Liver (tissue), 9 donors: ENCODE results near the gene SH3BP1. TPM values are rescaled to one million over a fixed set of nuclear protein-coding genes. Genes with fewer than 3 reads are reported as not detected.
"Not testable (repeated sequence)": the region's sequence is repeated elsewhere in the genome, so short reads cannot be mapped to it uniquely, and the experiment has no call there.

Source experiments
- DNase-seq: peaks from one replicate; pipeline ENCODE4 v3.0.0-alpha.2; 2017; ENCODE audit warnings: low spot score
- H3K27ac ChIP-seq, 2 donors: one replicate each; pipeline ENCODE4 v1.7.0; 2013; ENCODE audit warnings: inconsistent platforms in 2 of 2, low read length in 2 of 2, control low read depth in 1 of 2, low read depth in 1 of 2, mild to moderate bottlenecking in 1 of 2
- H3K27me3 ChIP-seq, 4 donors: one replicate each; pipeline versions ENCODE4 v1.6.1 to v1.7.0; 2013; ENCODE audit warnings: low read length in 3 of 4, inconsistent platforms in 1 of 4, mild to moderate bottlenecking in 1 of 4, moderate library complexity in 1 of 4; ENCODE audit not compliant: control insufficient read depth in 4 of 4, insufficient read depth in 4 of 4
- H3K36me3 ChIP-seq, 4 donors: one replicate each; pipeline versions ENCODE4 v1.6.1 to v1.7.0; 2013; ENCODE audit warnings: low read length in 3 of 4, mild to moderate bottlenecking in 3 of 4, low read depth in 1 of 4, moderate library complexity in 1 of 4; ENCODE audit not compliant: control insufficient read depth in 4 of 4, insufficient read depth in 3 of 4
- H3K4me1 ChIP-seq, 4 donors: one replicate each; pipeline versions ENCODE4 v1.6.1 to v1.7.0; 2013; ENCODE audit warnings: low read length in 3 of 4, mild to moderate bottlenecking in 3 of 4, moderate library complexity in 1 of 4; ENCODE audit not compliant: control insufficient read depth in 4 of 4, insufficient read depth in 4 of 4
- H3K4me3 ChIP-seq, 3 donors: one replicate each; pipeline versions ENCODE4 v1.6.1 to v1.7.0; 2013; ENCODE audit warnings: low read length in 3 of 3, control low read depth in 1 of 3, low read depth in 1 of 3, mild to moderate bottlenecking in 1 of 3
- H3K9ac ChIP-seq, 2 donors: one replicate each; pipeline ENCODE4 v1.7.0; 2013; ENCODE audit warnings: low read length in 2 of 2, mild to moderate bottlenecking in 2 of 2, moderate library complexity in 2 of 2, control low read depth in 1 of 2, low read depth in 1 of 2
- H3K9me3 ChIP-seq, 4 donors: one replicate each; pipeline versions ENCODE4 v1.6.1 to v1.7.0; 2013; ENCODE audit warnings: low read length in 3 of 4; ENCODE audit not compliant: control insufficient read depth in 4 of 4
- CTCF ChIP-seq: fragments of 150-350 bp; IDR thresholded peaks from 2 replicates; pipeline ENCODE4 v1.5.1; 2017; ENCODE audit warnings: improper control_type of control experiment, low read depth, low read length; ENCODE audit not compliant: missing input control
- FOXA1 ChIP-seq: IDR thresholded peaks from 2 replicates; pipeline ENCODE4 v1.6.1; 2016; ENCODE audit warnings: antibody characterized with exemption
- FOXA2 ChIP-seq: IDR thresholded peaks from 2 replicates; pipeline ENCODE4 v1.6.1; 2016; ENCODE audit warnings: antibody characterized with exemption
- JUND ChIP-seq, 2 donors: IDR thresholded peaks; 2 replicates each; pipeline ENCODE4 v1.6.1; 2016; ENCODE audit warnings: antibody characterized with exemption in 2 of 2
- MAX ChIP-seq: IDR thresholded peaks from 2 replicates; pipeline ENCODE4 v1.6.1; 2016; ENCODE audit warnings: antibody characterized with exemption
- RAD21 ChIP-seq, 2 donors: IDR thresholded peaks; 2 replicates each; pipeline ENCODE4 v1.6.1; 2016; ENCODE audit warnings: antibody characterized with exemption in 2 of 2, mild to moderate bottlenecking in 2 of 2
- RXRA ChIP-seq, 2 donors: IDR thresholded peaks; 2 replicates each; pipeline ENCODE4 v1.6.1; 2017 to 2018; ENCODE audit warnings: antibody characterized with exemption in 2 of 2, mild to moderate bottlenecking in 1 of 2
- SP1 ChIP-seq: IDR thresholded peaks from 2 replicates; pipeline ENCODE4 v1.6.1; 2018; ENCODE audit warnings: antibody characterized with exemption, mild to moderate bottlenecking
- YY1 ChIP-seq: IDR thresholded peaks from 2 replicates; pipeline ENCODE4 v1.6.1; 2016; ENCODE audit warnings: antibody characterized with exemption, mild to moderate bottlenecking
- ZBTB33 ChIP-seq: IDR thresholded peaks from 2 replicates; pipeline ENCODE4 v1.6.1; 2016; ENCODE audit warnings: antibody characterized with exemption
- WGBS: extraction: QIAGEN DNeasy Blood & Tissue Kit; methylation state at CpG from one replicate; pipeline ENCODE4 v1.1.7; 2013; 5-methylcytosine and 5-hydroxymethylcytosine counted together
- polyA plus RNA-seq, 2 donors: library from polyadenylated mRNA; stranded (reverse) in 1 of 2; unstranded in 1 of 2; fragments of 200-250 nt in 1 of 2; fragments of >200 nt in 1 of 2; fragmentation: Nextera tagmentation in 1 of 2; extraction: Ambion mirVana in 1 of 2; gene quantifications; one replicate each; pipeline versions ENCODE4 v1.2.1 to v1.2.3, GENCODE V29; 2013 to 2015
- total RNA-seq, 2 donors: library from RNA; depleted of rRNA; stranded (reverse); fragments of >200 nt; gene quantifications; one replicate each; pipeline ENCODE4 v1.2.3, GENCODE V29; 2014
- donor health status: healthy.
- donor health status: healthy.
- donor health status: healthy.
- donor health status: healthy.
- donor health status: healthy.

Gene SH3BP1
- total and polyA plus RNA-seq, 4 donors: 0.24 to 8.2 (median 2.7) TPM

- TF ChIP-seq RAD21 (IDR thresholded peaks at IDR 0.05): no peak
- TF ChIP-seq FOXA2: no peak
- peak; percentile 23 for TF ChIP-seq ZBTB33
Measured at GRCh38 chr22:37601540-37602442, 37.7 kb upstream of the SH3BP1 start (continued).

GRCh38 chr22:37602546-37603277 is 36.8 kb upstream of the SH3BP1 start:
- not testable (repeated sequence) for H3K27ac ChIP-seq, H3K4me3 ChIP-seq

GRCh38 chr22:37604074-37604473 is 35.4 kb upstream of the SH3BP1 start:
- 89% methylated on average over 6 of the region's 6 CpGs for WGBS
- TF ChIP-seq FOXA2 (no peak), YY1 (no peak)
- Histone ChIP-seq H3K9ac (no peak overlapping the region), H3K27me3 (no peaks in the 10 kb centered on the region), H3K36me3 (no peaks in the 10 kb centered on the region), H3K27ac (no peak overlapping the region), H3K9me3 (no peaks in the 10 kb centered on the region), H3K4me1 (peaks cover 0 to 25% (median 15%) of the 10 kb centered on the region in 4 donors), H3K4me3 (no peak overlapping the region)
- DNase-seq: no peak

More at GRCh38 chr22:37602546-37603277, 36.8 kb upstream of the SH3BP1 start:
- DNase-seq, H3K36me3 ChIP-seq, H3K27me3 ChIP-seq, H3K9me3 ChIP-seq, H3K9ac ChIP-seq: not testable (repeated sequence)
- H3K4me1 ChIP-seq: peaks cover 0 to 17% (median 13%) of the 10 kb centered on the region in 4 donors
- WGBS: 88% methylated on average over 5 of the region's 5 CpGs

- DNase-seq: no peak
- no peak overlapping the region for H3K27ac ChIP-seq
- H3K36me3 ChIP-seq: no peaks in the 10 kb centered on the region
- TF ChIP-seq RAD21 (IDR thresholded peaks at IDR 0.05) (no peak), FOXA1 (no peak), SP1 (no peak), CTCF (no peak), RXRA (IDR thresholded peaks at IDR 0.05) (no peak), MAX (no peak), JUND (IDR thresholded peaks at IDR 0.05) (no peak)
- H3K4me3 ChIP-seq: no peak overlapping the region
- WGBS: 73% methylated on average over 5 of the region's 5 CpGs
- no peaks in the 10 kb centered on the region for H3K9me3 ChIP-seq
- H3K9ac ChIP-seq: no peak overlapping the region
- no peaks in the 10 kb centered on the region for H3K27me3 ChIP-seq
- peaks cover 1 to 33% (median 22%) of the 10 kb centered on the region in 4 donors for H3K4me1 ChIP-seq
Measured at GRCh38 chr22:37604875-37605274, 34.6 kb upstream of the SH3BP1 start.
